OCI-LY1 (cell line): ENCODE data around the gene NPHP3.
"Not testable (repeated sequence)": the region's sequence is repeated elsewhere in the genome, so short reads cannot be mapped to it uniquely, and the experiment has no call there.

ENCODE experiments used
- H2AFZ ChIP-seq: fragments of 200-600 bp; sonication (generic), shearing (Covaris generic); 2 replicates; pipeline ENCODE4 v1.6.0; 2014; ENCODE audit warnings: antibody characterized with exemption, mild to moderate bottlenecking, low read length
- H3F3A ChIP-seq: fragments of 200-600 bp; sonication (generic), shearing (Covaris generic); 2 replicates; pipeline ENCODE4 v1.6.0; 2014; ENCODE audit warnings: mild to moderate bottlenecking, antibody characterized with exemption, low read length, moderate library complexity; ENCODE audit not compliant: insufficient read depth
- H3K27ac ChIP-seq: fragments of 200-600 bp; sonication (generic); 2 replicates; pipeline ENCODE4 v1.5.1; 2014; ENCODE audit warnings: low read length, mixed run types, mild to moderate bottlenecking, low read depth; ENCODE audit not compliant: poor library complexity, severe bottlenecking
- H3K27me3 ChIP-seq: fragments of 200-600 bp; sonication (generic); 2 replicates; pipeline ENCODE4 v1.6.0; 2014; ENCODE audit warnings: antibody characterized with exemption, mild to moderate bottlenecking, low read length, moderate library complexity; ENCODE audit not compliant: insufficient read depth
- H3K36me3 ChIP-seq: fragments of 200-600 bp; sonication (generic); 2 replicates; pipeline ENCODE4 v1.6.1; 2014; ENCODE audit warnings: mild to moderate bottlenecking, antibody characterized with exemption, low read length, moderate library complexity, mixed read lengths; ENCODE audit not compliant: insufficient read depth
- H3K4me1 ChIP-seq: fragments of 200-600 bp; sonication (generic); 2 replicates; pipeline ENCODE4 v1.5.1; 2014; ENCODE audit warnings: mild to moderate bottlenecking, low read length, moderate library complexity; ENCODE audit not compliant: insufficient read depth, severe bottlenecking
- H3K4me2 ChIP-seq: fragments of 200-600 bp; sonication (generic), shearing (Covaris generic); 2 replicates; pipeline ENCODE4 v1.6.1; 2014; ENCODE audit warnings: low read length
- H3K4me3 ChIP-seq: fragments of 200-600 bp; sonication (generic); 2 replicates; pipeline ENCODE4 v1.5.1; 2014; ENCODE audit warnings: low read length, low read depth, mild to moderate bottlenecking, mixed read lengths; ENCODE audit not compliant: poor library complexity, severe bottlenecking
- H3K79me2 ChIP-seq: fragments of 200-600 bp; shearing (Covaris generic); 2 replicates; pipeline ENCODE4 v1.6.1; 2016; ENCODE audit warnings: mixed run types, low read length, mixed read lengths; ENCODE audit not compliant: insufficient read depth
- H3K9ac ChIP-seq: fragments of 200-600 bp; sonication (generic), shearing (Covaris generic); 2 replicates; pipeline ENCODE4 v1.6.1; 2014; ENCODE audit warnings: mild to moderate bottlenecking, low read length, mixed read lengths
- H3K9me2 ChIP-seq: fragments of 200-600 bp; sonication (generic), shearing (Covaris generic); 2 replicates; pipeline ENCODE4 v1.6.1; 2014; ENCODE audit warnings: low read depth, mild to moderate bottlenecking, low read length, mixed read lengths
- H3K9me3 ChIP-seq: fragments of 200-600 bp; shearing (Covaris generic); 2 replicates; pipeline ENCODE4 v1.6.1; 2014; ENCODE audit warnings: low read length, mixed read lengths
- H4K20me1 ChIP-seq: fragments of 200-600 bp; sonication (generic), shearing (Covaris generic); 2 replicates; pipeline ENCODE4 v1.6.0; 2016; ENCODE audit warnings: mild to moderate bottlenecking, low read length; ENCODE audit not compliant: insufficient read depth
- CTCF ChIP-seq: fragments of 200-600 bp; sonication (generic), shearing (Covaris generic); IDR thresholded peaks from 2 replicates; pipeline ENCODE4 v1.5.1; 2017; ENCODE audit warnings: mild to moderate bottlenecking, antibody characterized with exemption, low read length, moderate library complexity, mixed read lengths
- EZH2 ChIP-seq: fragments of 200-600 bp; sonication (generic), shearing (Covaris generic); IDR thresholded peaks from 2 replicates; pipeline ENCODE4 v1.8.0; 2017; ENCODE audit warnings: borderline replicate concordance, mixed run types, mild to moderate bottlenecking, antibody characterized with exemption, low read length, moderate library complexity, mixed read lengths

The NPHP3 gene

GRCh38 chr3:132753946-132754345 is 31.7 kb upstream of the NPHP3 start:
- Histone ChIP-seq H3K36me3 (no peaks in the 10 kb centered on the region), H3K27ac (no peak overlapping the region), H2AFZ (no peak overlapping the region), H3K79me2 (no peaks in the 10 kb centered on the region), H4K20me1 (no peaks in the 10 kb centered on the region), H3K4me1 (no peaks in the 10 kb centered on the region), H3K4me3 (no peak overlapping the region), H3K27me3 (no peaks in the 10 kb centered on the region), H3F3A (no peaks in the 10 kb centered on the region), H3K4me2 (no peak overlapping the region), H3K9me2 (no peaks in the 10 kb centered on the region), H3K9me3 (no peaks in the 10 kb centered on the region), H3K9ac (no peak overlapping the region)
- TF ChIP-seq EZH2 (no peak), CTCF (no peak)

- Histone ChIP-seq H3K9me3 (no peaks in the 10 kb centered on the region), H3K4me2 (no peak overlapping the region), H3K9me2 (no peaks in the 10 kb centered on the region), H3F3A (no peaks in the 10 kb centered on the region), H3K4me3 (no peak overlapping the region), H3K27me3 (no peaks in the 10 kb centered on the region), H4K20me1 (no peaks in the 10 kb centered on the region), H3K4me1 (no peaks in the 10 kb centered on the region), H3K79me2 (no peaks in the 10 kb centered on the region), H3K36me3 (no peaks in the 10 kb centered on the region), H3K27ac (no peak overlapping the region), H2AFZ (no peak overlapping the region), H3K9ac (no peak overlapping the region)
- no peak for TF ChIP-seq CTCF
- no peak for TF ChIP-seq EZH2
Measured at GRCh38 chr3:132749786-132750185, 27.6 kb upstream of the NPHP3 start.

- not testable (repeated sequence) for H3K9me3 ChIP-seq, H3K4me1 ChIP-seq, H3K27ac ChIP-seq, H3K36me3 ChIP-seq, H3K4me3 ChIP-seq, H3F3A ChIP-seq, H3K27me3 ChIP-seq, H3K79me2 ChIP-seq, H2AFZ ChIP-seq, H4K20me1 ChIP-seq, H3K4me2 ChIP-seq, H3K9ac ChIP-seq, H3K9me2 ChIP-seq
Measured at GRCh38 chr3:132746720-132747119, 24.5 kb upstream of the NPHP3 start.

DNA sequence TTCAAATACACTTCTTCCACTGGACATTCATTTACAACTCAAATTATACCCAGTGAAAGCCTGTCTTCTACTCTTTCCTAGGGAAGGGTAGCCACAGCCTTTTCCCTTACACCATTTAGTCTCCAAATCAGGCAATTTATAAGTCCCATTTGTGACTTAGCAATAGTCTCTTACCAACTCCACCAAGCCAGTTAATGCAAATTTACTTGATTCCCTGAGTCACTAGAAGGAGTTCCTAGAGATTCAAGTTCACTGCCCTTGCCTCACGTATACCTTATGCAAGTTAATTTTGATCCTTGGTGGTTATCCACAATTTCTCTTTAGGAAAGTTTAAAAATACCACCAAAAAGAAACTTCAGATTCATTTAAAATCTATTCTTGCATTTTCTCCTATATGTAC is 16.1 kb upstream of the NPHP3 start:
- Histone ChIP-seq H3K9me2 (no peaks in the 10 kb centered on the region), H3K4me1 (no peaks in the 10 kb centered on the region), H3K4me3 (no peak overlapping the region), H3K9ac (no peak overlapping the region), H3F3A (no peaks in the 10 kb centered on the region), H3K36me3 (no peaks in the 10 kb centered on the region), H3K4me2 (no peak overlapping the region), H3K27me3 (no peaks in the 10 kb centered on the region), H3K27ac (no peak overlapping the region), H3K79me2 (no peaks in the 10 kb centered on the region), H4K20me1 (no peaks in the 10 kb centered on the region), H3K9me3 (no peaks in the 10 kb centered on the region), H2AFZ (no peak overlapping the region)
- TF ChIP-seq EZH2 (no peak), CTCF (no peak)
